Putamen (tissue), 1 donor: Measurements from ENCODE around the gene CUBN.
"Not testable (repeated sequence)": the region's sequence is repeated elsewhere in the genome, so short reads cannot be mapped to it uniquely, and the experiment has no call there.

Experiments used
- DNase-seq: peaks from one replicate; pipeline ENCODE4 v3.0.0-alpha.2; 2016; ENCODE audit warnings: low spot score

CUBN gene

GRCh38 chr10:16870331-16870730, 259.3 kb downstream of the CUBN start:
- DNase-seq, result no peak

- no peak for DNase-seq
Measured at GRCh38 chr10:16867990-16868389, 261.6 kb downstream of the CUBN start.

- DNase-seq, result no peak
Measured at GRCh38 chr10:16867556-16867955, 262.1 kb downstream of the CUBN start.

- no peak for DNase-seq
Measured at GRCh38 chr10:16866541-16867275, 262.9 kb downstream of the CUBN start.

GRCh38 chr10:16865766-16866165, 263.8 kb downstream of the CUBN start:
- DNase-seq, result no peak

GRCh38 chr10:16863766-16864165, 265.8 kb downstream of the CUBN start:
- DNase-seq, result no peak

- DNase-seq, result no peak
Measured at GRCh38 chr10:16857419-16857818, 272.2 kb downstream of the CUBN start.

GRCh38 chr10:16856567-16856966, 273.0 kb downstream of the CUBN start:
- DNase-seq, result no peak

- no peak for DNase-seq
Measured at GRCh38 chr10:16856092-16856491, 273.5 kb downstream of the CUBN start.

GRCh38 chr10:16854623-16855022, 275.0 kb downstream of the CUBN start:
- DNase-seq, result no peak

GRCh38 chr10:16853809-16854208, 275.8 kb downstream of the CUBN start:
- no peak for DNase-seq

- DNase-seq, result no peak
Measured at GRCh38 chr10:16853201-16853600, 276.4 kb downstream of the CUBN start.

- no peak for DNase-seq
Measured at GRCh38 chr10:16852624-16853023, 277.0 kb downstream of the CUBN start.

GRCh38 chr10:16848562-16849154, 281.0 kb downstream of the CUBN start:
- no peak for DNase-seq

- DNase-seq, result no peak
Measured at GRCh38 chr10:16847644-16848043, 282.0 kb downstream of the CUBN start.

- no peak for DNase-seq
Measured at GRCh38 chr10:16845248-16845647, 284.4 kb downstream of the CUBN start.

GRCh38 chr10:16843252-16843870, 286.2 kb downstream of the CUBN start:
- peak; percentile 48 for DNase-seq

GRCh38 chr10:16835228-16835627, 294.4 kb downstream of the CUBN start:
- no peak for DNase-seq

GRCh38 chr10:16832351-16833080, 297.1 kb downstream of the CUBN start:
- DNase-seq, result no peak

- DNase-seq, result no peak
Measured at GRCh38 chr10:16828701-16829175, 300.9 kb downstream of the CUBN start.

GRCh38 chr10:16828114-16828568, 301.5 kb downstream of the CUBN start:
- peak; percentile 73 for DNase-seq

- not testable (repeated sequence) for DNase-seq
Measured at GRCh38 chr10:16827474-16827873, 302.1 kb downstream of the CUBN start.
